ENCODE results near the gene WDR93.

The WDR93 gene

DNA sequence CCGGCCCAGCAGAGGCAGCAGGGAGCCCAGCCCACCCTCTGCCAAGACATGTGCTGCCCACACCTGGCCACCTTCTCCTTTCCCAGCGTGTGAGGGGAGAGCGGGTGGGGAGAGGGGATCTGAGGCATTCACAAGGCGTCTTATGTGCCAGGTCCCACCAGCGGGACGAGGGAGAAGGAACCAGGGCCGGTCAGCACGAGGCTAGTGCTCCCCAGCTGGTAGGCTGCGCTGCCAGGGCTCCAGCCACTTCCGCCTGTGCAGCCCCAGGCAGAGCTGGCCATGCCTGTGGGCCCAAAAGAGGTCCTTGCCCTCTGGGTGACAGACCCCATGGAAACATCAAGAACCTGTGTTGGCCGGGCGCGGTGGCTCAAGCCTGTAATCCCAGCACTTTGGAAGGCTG, 54.5 kb downstream of the WDR93 start:
- no peak for DNase-seq
- no peak overlapping the region for H2BK12ac ChIP-seq (ENCODE audit: low read length)
- no peak overlapping the region for H3K9ac ChIP-seq (ENCODE audit: low read length)
- H4K12ac ChIP-seq (ENCODE audit: low read depth, low read length) = no peak overlapping the region
- peaks cover under 1 to 1% of the 10 kb centered on the region in 2 experiments for H3K4me1 ChIP-seq (ENCODE audit: control insufficient read depth in 1 of 2, insufficient read depth in 2 of 2, low read length in 2 of 2)
- H3K18ac ChIP-seq (ENCODE audit: low read length) = no peak overlapping the region
- no peak overlapping the region for H3K4me2 ChIP-seq (ENCODE audit: low read length)
- no peak overlapping the region for H2BK120ac ChIP-seq (ENCODE audit: insufficient read depth, low read length, poor library complexity)
- no peak overlapping the region for H3K14ac ChIP-seq (ENCODE audit: low read length)
- no peak overlapping the region for H3K27ac ChIP-seq (ENCODE audit: low read depth, low read length)
- H3K9me3 ChIP-seq (ENCODE audit: insufficient read depth, low read depth, low read length) = peaks cover 7% of the 10 kb centered on the region
- H3K4ac ChIP-seq (ENCODE audit: low read depth, low read length) = no peak overlapping the region
- H3K27me3 ChIP-seq (ENCODE audit: insufficient read depth, low read length) = peaks cover 28% of the 10 kb centered on the region
- H3K79me1 ChIP-seq (ENCODE audit: low read length) = no peaks in the 10 kb centered on the region
- H2AFZ ChIP-seq (ENCODE audit: insufficient read depth, low read length, poor library complexity) = no peak overlapping the region
- no peaks in the 10 kb centered on the region for H3K36me3 ChIP-seq (ENCODE audit: control insufficient read depth in 1 of 2, insufficient read depth in 2 of 2, low read length in 2 of 2)
- H2BK5ac ChIP-seq (ENCODE audit: low read depth, low read length, poor library complexity) = no peak overlapping the region
- no peak overlapping the region for H3K23ac ChIP-seq (ENCODE audit: low read length)
- no CpG with 5 or more reads among the region's 13 CpGs for WGBS (ENCODE audit: extremely low coverage, insufficient coverage, insufficient read length)
- H3K4me3 ChIP-seq (ENCODE audit: low read depth, low read length) = peak overlapping the region; percentile 30
- no peak overlapping the region for H2AK5ac ChIP-seq (ENCODE audit: low read length)
- no peak overlapping the region for H4K91ac ChIP-seq (ENCODE audit: low read depth, low read length)
- H4K8ac ChIP-seq (ENCODE audit: low read depth, low read length) = no peak overlapping the region
- H3K79me2 ChIP-seq (ENCODE audit: control insufficient read depth, insufficient read depth, low read length, poor library complexity) = no peaks in the 10 kb centered on the region

DNA sequence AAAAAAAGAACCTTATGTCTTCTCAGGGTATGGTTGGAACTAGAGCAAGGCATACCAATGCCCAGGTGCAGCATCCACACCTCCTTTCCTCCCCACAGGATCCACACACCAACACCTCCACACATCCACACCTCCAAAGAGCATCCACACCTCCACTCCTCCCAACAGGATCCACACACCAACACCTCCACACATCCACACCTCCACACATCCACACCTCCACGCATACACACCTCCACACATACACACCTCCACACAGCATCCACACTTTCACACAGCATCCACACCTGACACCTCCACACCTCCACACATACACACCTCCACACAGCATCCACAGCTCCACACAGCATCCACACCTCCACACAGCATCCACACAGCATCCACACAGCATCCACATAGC, 55.2 kb downstream of the WDR93 start:
- no peak overlapping the region for H2BK12ac ChIP-seq (ENCODE audit: low read length)
- DNase-seq = no peak
- no peak overlapping the region for H2AFZ ChIP-seq (ENCODE audit: insufficient read depth, low read length, poor library complexity)
- no peak overlapping the region for H3K14ac ChIP-seq (ENCODE audit: low read length)
- H3K27me3 ChIP-seq (ENCODE audit: insufficient read depth, low read length) = peaks cover 30% of the 10 kb centered on the region
- H4K12ac ChIP-seq (ENCODE audit: low read depth, low read length) = no peak overlapping the region
- H3K9ac ChIP-seq (ENCODE audit: low read length) = no peak overlapping the region
- no peak overlapping the region for H4K91ac ChIP-seq (ENCODE audit: low read depth, low read length)
- H3K36me3 ChIP-seq (ENCODE audit: control insufficient read depth in 1 of 2, insufficient read depth in 2 of 2, low read length in 2 of 2) = no peaks in the 10 kb centered on the region
- no peak overlapping the region for H4K8ac ChIP-seq (ENCODE audit: low read depth, low read length)
- H2BK5ac ChIP-seq (ENCODE audit: low read depth, low read length, poor library complexity) = no peak overlapping the region
- H3K79me2 ChIP-seq (ENCODE audit: control insufficient read depth, insufficient read depth, low read length, poor library complexity) = no peaks in the 10 kb centered on the region
- no peak overlapping the region for H3K4me2 ChIP-seq (ENCODE audit: low read length)
- H3K9me3 ChIP-seq (ENCODE audit: insufficient read depth, low read depth, low read length) = peaks cover 7% of the 10 kb centered on the region
- no CpG with 5 or more reads among the region's 1 CpG for WGBS (ENCODE audit: extremely low coverage, insufficient coverage, insufficient read length)
- no peak overlapping the region for H2BK120ac ChIP-seq (ENCODE audit: insufficient read depth, low read length, poor library complexity)
- no peak overlapping the region for H2AK5ac ChIP-seq (ENCODE audit: low read length)
- no peak overlapping the region for H3K23ac ChIP-seq (ENCODE audit: low read length)
- no peak overlapping the region for H3K4ac ChIP-seq (ENCODE audit: low read depth, low read length)
- H3K4me1 ChIP-seq (ENCODE audit: control insufficient read depth in 1 of 2, insufficient read depth in 2 of 2, low read length in 2 of 2) = peaks cover 5 to 6% of the 10 kb centered on the region in 2 experiments
- H3K4me3 ChIP-seq (ENCODE audit: low read depth, low read length) = peak overlapping the region; percentile 32
- H3K79me1 ChIP-seq (ENCODE audit: low read length) = no peaks in the 10 kb centered on the region
- no peak overlapping the region for H3K27ac ChIP-seq (ENCODE audit: low read depth, low read length)
- H3K18ac ChIP-seq (ENCODE audit: low read length) = no peak overlapping the region

DNA sequence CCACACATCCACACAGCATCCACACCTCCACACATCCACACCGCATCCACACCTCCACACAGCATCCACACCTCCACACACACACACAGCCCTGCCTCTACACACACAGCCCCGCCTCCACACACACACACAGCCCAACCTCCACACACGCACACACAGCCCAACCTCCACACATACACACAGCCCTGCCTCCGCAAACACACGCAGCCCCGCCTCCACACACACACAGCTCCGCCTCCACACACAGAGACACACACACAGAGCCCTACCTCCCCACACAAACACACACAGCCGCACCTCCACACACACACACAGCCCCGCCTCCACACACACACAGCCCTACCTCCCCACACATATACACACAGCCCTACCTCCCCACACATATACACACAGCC, 55.8 kb downstream of the WDR93 start:
- Histone ChIP-seq H3K9me3 (ENCODE audit: insufficient read depth, low read depth, low read length) (peaks cover 7% of the 10 kb centered on the region), H3K4me2 (ENCODE audit: low read length) (no peak overlapping the region), H3K18ac (ENCODE audit: low read length) (no peak overlapping the region), H2BK5ac (ENCODE audit: low read depth, low read length, poor library complexity) (no peak overlapping the region), H3K36me3 (ENCODE audit: control insufficient read depth in 1 of 2, insufficient read depth in 2 of 2, low read length in 2 of 2) (no peaks in the 10 kb centered on the region), H2AK5ac (ENCODE audit: low read length) (no peak overlapping the region), H3K4me3 (ENCODE audit: low read depth, low read length) (peak overlapping the region; percentile 55), H3K27ac (ENCODE audit: low read depth, low read length) (no peak overlapping the region), H3K27me3 (ENCODE audit: insufficient read depth, low read length) (peaks cover 30% of the 10 kb centered on the region), H3K14ac (ENCODE audit: low read length) (no peak overlapping the region), H3K4me1 (ENCODE audit: control insufficient read depth in 1 of 2, insufficient read depth in 2 of 2, low read length in 2 of 2) (peaks cover 9 to 11% of the 10 kb centered on the region in 2 experiments), H3K9ac (ENCODE audit: low read length) (no peak overlapping the region), H4K91ac (ENCODE audit: low read depth, low read length) (no peak overlapping the region), H4K8ac (ENCODE audit: low read depth, low read length) (no peak overlapping the region), H2AFZ (ENCODE audit: insufficient read depth, low read length, poor library complexity) (no peak overlapping the region), H2BK12ac (ENCODE audit: low read length) (no peak overlapping the region), H3K4ac (ENCODE audit: low read depth, low read length) (no peak overlapping the region), H4K12ac (ENCODE audit: low read depth, low read length) (no peak overlapping the region), H3K79me1 (ENCODE audit: low read length) (peaks cover 6% of the 10 kb centered on the region), H3K79me2 (ENCODE audit: control insufficient read depth, insufficient read depth, low read length, poor library complexity) (peaks cover 4% of the 10 kb centered on the region), H2BK120ac (ENCODE audit: insufficient read depth, low read length, poor library complexity) (no peak overlapping the region), H3K23ac (ENCODE audit: low read length) (no peak overlapping the region)
- no peak for DNase-seq
- whole genome bisulfite sequencing (ENCODE audit: extremely low coverage, insufficient coverage, insufficient read length) = no CpG with 5 or more reads among the region's 9 CpGs

DNA sequence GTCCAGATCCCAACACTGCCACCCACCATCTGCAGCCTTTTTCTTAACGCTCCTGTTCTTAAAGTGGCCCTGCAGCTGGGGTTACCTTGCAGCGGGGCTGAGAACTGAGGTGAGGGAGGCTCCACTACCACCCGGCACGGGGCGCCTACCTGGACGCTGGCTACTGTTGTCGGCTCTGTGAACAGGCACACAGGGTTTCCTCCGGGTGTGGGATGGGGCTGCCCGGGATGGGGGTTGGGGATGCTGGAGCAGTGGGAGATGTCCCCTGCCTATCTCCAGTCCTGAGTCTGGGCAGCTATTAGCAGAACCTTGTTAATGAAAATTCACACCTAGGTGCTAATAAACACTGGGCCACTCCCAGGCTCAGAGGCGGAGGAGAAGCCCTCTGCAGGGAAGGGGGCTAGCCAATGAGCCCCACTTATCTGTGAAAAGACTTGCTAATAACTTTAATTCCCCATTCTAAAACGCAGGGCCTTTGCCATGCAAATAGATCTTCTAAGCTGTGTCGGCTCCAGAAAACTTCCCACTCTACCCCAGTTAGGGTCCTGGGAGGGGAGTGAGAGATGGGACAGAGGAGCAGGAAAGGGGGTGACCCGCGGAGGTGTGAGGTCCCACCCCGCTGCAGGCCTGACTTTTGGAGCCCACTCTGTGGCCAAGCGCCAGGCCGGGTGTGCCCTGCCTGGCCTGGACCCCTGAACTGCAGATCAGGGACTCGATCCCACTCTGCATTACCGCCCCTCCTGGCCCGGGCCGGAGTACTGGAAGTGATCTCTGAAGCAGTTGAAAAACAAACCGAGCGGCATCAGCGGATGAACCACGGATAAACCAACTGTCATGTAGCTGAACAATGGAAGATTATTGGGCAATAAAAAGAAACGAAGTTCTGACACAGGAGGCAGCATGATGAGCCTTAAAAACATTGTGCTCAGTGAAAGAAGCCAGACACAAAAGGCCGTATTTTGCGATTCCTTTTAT, 57.4 kb downstream of the WDR93 start:
- H3K14ac ChIP-seq (ENCODE audit: low read length) = no peak overlapping the region
- H3K4me3 ChIP-seq (ENCODE audit: low read depth, low read length) = no peak overlapping the region
- no peak overlapping the region for H3K4me2 ChIP-seq (ENCODE audit: low read length)
- no peak overlapping the region for H2BK5ac ChIP-seq (ENCODE audit: low read depth, low read length, poor library complexity)
- no peak overlapping the region for H3K4ac ChIP-seq (ENCODE audit: low read depth, low read length)
- H4K12ac ChIP-seq (ENCODE audit: low read depth, low read length) = no peak overlapping the region
- H2AK5ac ChIP-seq (ENCODE audit: low read length) = no peak overlapping the region
- H3K18ac ChIP-seq (ENCODE audit: low read length) = no peak overlapping the region
- H2BK12ac ChIP-seq (ENCODE audit: low read length) = no peak overlapping the region
- no peak overlapping the region for H4K8ac ChIP-seq (ENCODE audit: low read depth, low read length)
- H3K79me1 ChIP-seq (ENCODE audit: low read length) = peaks cover 6% of the 10 kb centered on the region
- H3K79me2 ChIP-seq (ENCODE audit: control insufficient read depth, insufficient read depth, low read length, poor library complexity) = peaks cover 4% of the 10 kb centered on the region
- H3K4me1 ChIP-seq (ENCODE audit: control insufficient read depth in 1 of 2, insufficient read depth in 2 of 2, low read length in 2 of 2) = peaks cover 18 to 20% of the 10 kb centered on the region in 2 experiments
- H2AFZ ChIP-seq (ENCODE audit: insufficient read depth, low read length, poor library complexity) = no peak overlapping the region
- H2BK120ac ChIP-seq (ENCODE audit: insufficient read depth, low read length, poor library complexity) = no peak overlapping the region
- peaks cover 7% of the 10 kb centered on the region for H3K9me3 ChIP-seq (ENCODE audit: insufficient read depth, low read depth, low read length)
- no peak overlapping the region for H3K9ac ChIP-seq (ENCODE audit: low read length)
- H4K91ac ChIP-seq (ENCODE audit: low read depth, low read length) = no peak overlapping the region
- H3K23ac ChIP-seq (ENCODE audit: low read length) = no peak overlapping the region
- DNase-seq = no peak
- H3K36me3 ChIP-seq (ENCODE audit: control insufficient read depth in 1 of 2, insufficient read depth in 2 of 2, low read length in 2 of 2) = no peaks in the 10 kb centered on the region
- no CpG with 5 or more reads among the region's 28 CpGs for WGBS (ENCODE audit: extremely low coverage, insufficient coverage, insufficient read length)
- H3K27me3 ChIP-seq (ENCODE audit: insufficient read depth, low read length) = peaks cover 30% of the 10 kb centered on the region
- H3K27ac ChIP-seq (ENCODE audit: low read depth, low read length) = no peak overlapping the region
